NCI-H2107 treated with DMSO at 0.1 percent for 48 hours (cell line): ENCODE data around the gene TNFSF12.
"Not testable (repeated sequence)": the region's sequence is repeated elsewhere in the genome, so short reads cannot be mapped to it uniquely, and the experiment has no call there.

ENCODE experiments used
- DNase-seq: peaks from one replicate; lab custom pipeline; 2025; ENCODE audit not compliant: unreplicated experiment; lab: John Stamatoyannopoulos, UW

Gene TNFSF12

DNA sequence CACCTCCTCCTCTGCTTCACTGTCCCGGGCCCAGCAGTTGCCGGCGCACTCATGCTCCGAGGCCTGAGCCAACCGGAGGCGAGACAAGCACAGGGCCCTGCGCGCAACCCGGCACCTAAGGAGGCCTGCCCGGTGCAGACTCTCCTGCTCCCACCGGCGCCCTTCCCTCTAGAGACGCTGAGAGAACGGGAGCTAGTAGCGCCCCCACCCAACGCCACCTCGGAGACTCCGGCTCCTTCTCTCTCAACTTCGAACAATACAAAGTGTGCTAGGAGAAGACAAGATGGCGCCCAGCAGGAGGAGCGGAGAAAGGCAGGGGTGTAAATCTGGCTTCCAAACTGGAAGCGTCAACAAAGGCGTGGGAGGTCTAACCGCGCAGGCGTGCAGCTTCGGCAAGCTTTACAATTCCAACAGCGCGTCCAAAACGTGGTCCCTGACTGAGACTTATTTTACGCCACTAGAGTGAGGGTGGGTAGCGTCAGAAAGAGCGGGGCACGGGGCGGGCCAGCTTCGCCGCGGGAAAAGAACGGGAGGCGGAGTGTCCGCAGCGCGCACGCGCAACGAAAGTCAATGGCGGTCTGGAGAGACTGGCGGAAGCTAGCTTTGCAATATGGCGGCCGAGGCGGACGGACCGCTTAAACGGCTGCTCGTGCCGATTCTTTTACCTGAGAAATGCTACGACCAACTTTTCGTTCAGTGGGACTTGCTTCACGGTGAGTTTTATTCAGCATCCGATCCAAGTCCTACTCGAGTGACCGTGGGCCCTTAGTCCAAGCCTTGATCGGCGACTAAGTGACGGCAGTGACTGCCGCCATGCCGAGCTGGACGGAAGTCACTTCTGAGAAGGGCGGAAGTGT, 34.6 kb downstream of the TNFSF12 start, which contains the start of gene MPDU1:
TSS of gene MPDU1 (plus strand) at position 600 of the 857 bp plus-strand sequence. CDS start at position 611, 11 bp downstream.
- DNase-seq, result peak; percentile 72

DNA sequence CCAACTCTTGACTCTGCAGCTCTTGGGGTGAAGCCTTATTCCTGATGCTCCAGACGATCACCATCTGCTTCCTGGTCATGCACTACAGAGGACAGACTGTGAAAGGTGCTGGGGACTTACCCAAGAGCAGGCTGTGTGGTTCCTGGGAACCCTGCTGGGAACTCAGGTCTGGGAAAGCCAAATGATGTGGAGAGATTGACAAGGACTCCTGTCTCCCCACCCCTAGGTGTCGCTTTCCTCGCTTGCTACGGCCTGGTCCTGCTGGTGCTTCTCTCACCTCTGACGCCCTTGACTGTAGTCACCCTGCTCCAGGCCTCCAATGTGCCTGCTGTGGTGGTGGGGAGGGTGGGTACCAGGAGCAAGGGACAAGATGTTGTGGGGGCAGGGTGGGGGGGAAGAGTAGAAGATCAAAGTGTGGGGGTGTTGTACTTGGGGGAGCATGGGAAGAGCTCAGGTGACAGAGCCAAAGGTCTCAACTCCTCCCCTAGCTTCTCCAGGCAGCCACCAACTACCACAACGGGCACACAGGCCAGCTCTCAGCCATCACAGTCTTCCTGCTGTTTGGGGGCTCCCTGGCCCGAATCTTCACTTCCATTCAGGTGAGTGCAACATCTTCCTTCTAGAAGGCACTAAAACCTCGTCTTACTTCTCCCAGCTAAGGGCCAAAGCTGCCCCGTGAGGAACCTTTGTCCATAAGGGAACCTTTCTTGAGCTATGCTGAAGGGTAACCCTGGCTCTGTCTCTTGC, 38.0 kb downstream of the TNFSF12 start:
- peak; percentile 1 for DNase-seq

DNA sequence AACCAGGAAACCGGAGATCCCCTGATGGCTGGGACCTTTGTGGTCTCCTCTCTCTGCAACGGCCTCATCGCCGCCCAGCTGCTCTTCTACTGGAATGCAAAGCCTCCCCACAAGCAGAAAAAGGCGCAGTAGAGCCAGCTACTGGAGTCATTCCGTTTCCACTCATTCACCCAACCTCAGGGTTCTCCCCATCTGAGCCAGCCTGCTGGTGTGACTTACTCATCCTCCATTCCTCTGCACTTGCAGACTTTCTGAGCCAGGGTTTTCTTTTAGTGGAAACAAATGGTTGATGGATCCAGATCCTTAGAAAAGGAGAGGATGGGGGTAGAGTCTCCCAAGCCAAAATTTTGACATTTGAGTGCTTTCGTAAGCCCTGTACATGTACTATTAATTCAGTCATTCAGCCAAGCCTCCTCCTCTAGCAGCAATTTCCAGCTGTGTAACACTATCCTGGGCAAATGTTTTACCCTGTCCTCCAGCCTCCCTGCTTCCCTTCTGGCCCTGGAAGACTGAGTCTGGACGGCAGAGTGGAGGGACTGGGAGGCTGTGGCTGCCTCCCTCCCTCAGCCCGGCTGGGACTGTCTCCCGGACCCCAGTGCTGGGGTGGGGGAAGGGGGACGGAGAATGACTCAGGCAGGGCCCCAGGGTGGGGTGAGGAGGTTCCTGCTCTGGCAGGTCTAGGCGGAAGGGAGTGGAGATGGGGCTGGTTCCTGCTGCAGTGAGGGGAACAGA, 38.7 kb downstream of the TNFSF12 start:
- no peak for DNase-seq

DNA sequence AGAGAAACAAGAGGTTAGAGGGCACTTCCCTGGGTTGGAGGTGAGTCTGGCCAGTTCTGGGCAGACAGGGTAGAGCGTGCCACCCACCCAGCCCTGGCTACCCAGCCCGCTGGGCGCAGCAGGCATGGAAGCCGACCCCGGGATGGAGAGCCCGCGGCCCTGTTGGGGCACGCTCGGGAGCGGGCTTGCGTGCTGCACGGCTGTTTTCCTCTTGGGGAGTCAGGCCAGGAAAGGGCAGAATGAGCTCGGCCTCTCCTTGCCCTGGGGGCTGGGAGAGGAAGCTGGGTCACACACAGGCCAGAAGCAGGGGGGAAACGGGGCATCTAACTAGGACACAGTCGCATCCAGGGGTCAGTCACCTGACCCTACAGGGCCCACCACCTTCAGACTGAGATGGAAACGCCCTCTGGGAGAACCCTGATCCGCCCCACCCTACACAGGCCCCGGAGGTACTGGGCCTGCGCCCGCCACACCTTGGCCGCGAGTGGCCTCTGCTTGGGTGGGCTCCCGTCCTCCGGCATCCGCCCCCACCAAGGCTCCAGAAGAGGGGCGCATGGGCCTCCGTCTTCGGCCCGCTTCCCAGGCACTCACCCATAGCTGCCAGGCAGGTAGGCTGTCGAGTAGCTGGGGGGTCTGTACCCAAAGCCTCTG, 39.8 kb downstream of the TNFSF12 start:
- DNase-seq, result no peak

DNA sequence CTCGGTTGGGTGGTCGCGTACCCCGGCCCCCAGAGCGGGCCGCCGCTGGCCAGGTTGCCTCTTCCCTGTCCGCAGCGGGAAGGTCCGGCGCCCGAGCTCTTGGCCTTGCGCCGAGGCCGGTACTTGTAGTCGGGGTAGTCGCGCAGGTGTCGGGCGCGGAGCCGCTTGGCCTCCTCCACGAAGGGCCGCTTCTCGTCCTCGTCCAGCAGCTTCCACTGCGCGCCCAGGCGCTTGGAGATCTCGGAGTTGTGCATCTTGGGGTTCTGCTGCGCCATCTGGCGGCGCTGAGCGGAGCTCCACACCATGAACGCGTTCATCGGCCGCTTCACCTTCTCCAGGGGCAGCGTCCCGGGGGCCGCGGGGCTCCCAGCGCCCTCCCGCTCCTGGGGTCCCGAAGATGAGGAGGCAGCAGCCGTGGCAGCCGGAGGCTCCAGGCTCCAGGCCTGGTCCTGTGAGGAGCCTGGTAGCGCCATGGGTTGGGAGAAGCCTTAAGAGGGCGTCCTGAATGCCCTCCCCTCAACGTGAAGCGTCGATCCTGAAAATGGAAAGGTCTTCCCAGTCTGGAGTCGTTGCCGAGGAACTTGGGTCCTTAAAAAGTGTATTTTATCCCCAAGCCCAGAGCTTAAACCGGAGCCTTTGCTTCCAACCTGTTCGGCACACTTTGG, 40.5 kb downstream of the TNFSF12 start:
- no peak for DNase-seq

DNA sequence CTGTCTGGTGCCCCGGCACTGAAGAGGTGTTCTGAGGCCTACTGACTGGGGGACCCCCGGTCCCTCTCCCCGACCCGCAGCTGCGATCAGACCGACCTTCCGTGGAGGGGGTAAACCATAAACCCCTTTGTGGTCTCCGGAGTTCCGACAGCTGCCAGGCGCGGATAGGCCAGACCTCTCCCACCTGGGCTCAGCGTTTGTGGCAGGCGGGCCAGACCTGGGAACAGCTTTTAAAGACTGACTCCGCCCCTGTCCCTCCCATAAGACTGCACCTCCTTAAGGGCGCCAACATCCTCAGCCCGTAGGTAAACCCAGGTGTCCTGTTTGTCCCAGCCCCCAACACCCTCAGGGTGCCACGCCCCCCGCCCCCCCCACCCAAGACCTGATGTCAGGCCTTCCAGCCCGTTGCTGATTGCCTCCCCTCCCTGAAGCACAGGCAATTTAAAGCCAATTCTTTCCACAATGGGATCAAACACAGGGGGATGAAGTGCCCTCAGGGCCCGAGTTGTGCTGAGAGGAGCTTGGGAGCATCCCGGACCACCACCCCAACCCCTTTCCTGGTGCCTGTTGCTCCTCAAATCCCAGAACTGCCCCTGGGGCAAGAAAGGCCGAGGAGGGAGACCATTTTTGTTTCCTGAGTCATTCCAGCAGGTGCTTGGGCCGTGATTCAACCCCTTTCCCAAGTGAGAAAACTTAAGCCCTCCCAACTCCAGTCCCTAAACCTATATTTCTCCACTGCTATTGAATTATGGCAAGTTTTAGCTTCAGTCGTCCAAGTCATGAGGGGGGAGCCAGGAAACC, 41.2 kb downstream of the TNFSF12 start, which contains the start of gene SOX15:
TSS of gene SOX15 (minus strand) at position 204 of the 801 bp plus-strand sequence. CDS start 418 bp downstream, outside the sequence.
- no peak for DNase-seq

DNA sequence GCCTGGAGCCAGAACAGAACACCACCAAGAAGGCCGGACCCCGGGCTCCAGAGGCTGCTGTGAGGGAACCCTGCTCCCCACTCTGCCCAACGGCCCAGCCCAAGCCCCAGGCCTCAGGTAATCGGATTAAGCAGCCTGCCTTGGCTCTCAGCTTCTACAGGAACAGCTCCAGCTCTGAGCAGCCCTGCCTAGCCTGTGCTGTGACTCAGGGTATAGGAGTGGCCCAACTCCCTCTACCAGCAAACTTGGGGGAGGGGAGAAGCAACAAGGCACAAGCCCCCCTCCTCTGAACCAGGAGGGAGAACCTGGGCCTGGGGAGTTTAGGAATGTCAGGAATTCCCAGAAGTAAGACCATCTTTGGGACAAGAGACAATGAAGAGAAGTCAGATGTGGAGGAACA, 41.9 kb downstream of the TNFSF12 start:
- DNase-seq, result no peak

DNA sequence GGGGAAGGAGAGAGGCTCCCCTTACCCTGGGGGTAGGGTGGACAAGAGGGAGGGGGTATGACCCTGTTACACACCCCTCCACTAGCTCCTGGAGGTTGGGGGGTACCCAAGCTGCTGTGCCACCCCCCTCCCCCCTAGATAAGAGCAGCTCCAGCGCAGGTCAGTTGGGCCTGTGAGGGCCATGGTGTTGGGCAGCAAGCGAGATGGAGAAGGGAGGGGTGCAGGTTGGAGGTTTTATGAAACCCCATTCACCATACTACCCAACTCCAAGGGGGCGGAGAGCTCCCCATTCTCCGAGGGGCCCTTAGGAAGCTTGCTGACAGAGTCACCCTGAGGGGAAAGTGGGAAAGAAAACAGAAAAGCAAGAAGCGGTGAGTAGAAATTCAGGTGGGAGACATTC, 42.7 kb downstream of the TNFSF12 start:
- DNase-seq, result no peak

DNA sequence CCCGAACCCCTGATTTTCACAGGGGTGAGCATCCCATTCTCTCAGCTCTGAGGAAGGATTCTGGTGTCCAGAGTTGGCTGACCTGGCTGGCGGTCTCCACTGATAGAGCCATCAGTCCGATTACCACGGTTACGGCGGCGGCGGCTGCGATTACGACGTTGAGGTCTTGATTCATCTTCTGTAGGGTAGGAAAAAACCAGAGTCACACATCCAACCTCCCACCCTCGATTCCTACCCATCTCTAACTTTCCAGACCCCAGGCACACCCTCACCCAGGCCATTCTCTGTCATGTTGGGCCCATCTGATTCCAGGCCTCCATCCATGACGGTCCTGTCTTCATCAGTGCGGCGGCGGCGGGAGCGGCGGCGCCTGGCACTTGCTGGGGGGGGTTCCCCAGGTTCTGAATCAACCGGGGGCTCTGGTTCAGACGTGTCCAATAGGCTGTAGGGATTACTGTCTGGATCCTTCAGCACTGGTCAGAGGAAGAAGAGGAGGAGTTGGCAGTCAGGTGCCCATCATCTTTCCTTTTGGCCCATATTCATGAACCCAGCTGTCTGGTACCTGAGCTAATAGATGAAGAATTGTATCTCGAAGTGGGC, 43.7 kb downstream of the TNFSF12 start:
- no peak for DNase-seq

DNA sequence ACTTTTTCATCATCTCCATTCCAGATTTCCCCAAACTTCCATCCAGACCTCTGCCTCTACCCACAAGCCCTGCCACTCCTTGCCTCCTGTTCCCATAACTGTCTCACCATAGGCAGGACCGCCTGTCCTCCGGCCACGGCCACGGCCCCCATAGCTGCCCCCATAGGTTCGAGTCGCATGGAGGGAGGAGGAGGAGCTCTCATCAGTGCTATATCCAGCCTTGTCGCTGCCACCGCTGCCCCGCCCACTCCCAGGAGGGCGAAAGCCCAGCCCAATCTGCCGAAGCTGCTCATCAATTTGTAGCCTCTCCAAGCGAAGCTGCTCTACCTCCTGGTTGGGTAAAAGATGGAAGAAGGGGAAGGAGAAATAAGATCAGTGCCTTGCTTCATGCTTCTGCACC, 44.4 kb downstream of the TNFSF12 start:
- DNase-seq, result no peak

DNA sequence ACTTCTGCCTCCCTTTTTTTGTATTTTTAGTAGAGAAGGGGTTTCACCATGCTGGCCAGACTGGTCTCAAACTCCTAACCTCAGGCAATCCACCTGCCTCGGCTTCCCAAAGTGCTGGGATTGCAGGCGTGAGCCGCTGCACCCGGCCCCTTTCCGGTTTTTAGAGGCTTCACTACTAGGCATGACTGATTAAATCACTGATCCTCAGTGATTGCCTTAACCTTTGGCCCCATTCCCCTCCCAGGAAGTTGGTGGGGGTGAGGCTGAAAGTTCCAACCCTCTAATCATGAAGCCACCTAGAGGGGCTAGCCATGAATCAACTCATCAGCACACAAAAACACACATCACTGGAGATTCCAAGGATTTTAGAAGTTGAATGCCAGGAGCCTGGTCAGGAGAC, 48.7 kb downstream of the TNFSF12 start:
- not testable (repeated sequence) for DNase-seq

DNA sequence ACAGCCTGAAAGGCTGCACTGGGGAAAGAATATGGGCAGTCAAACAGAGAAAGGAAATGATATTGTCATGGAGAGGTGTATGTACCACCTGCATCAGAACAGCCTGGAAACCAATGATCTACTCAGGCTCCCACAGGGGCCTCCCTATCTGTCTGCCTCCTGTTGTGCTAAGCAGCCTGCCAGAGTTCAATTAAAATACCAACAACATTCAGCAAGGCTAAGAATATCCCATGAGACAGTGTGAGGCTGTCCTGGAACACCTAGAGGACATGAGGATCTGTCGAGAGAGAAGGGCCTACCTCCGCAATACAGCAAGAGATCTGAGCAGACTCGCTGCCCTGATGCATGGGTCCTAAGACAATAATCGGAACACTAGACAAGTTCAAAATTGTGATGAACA, 57.4 kb downstream of the TNFSF12 start:
- DNase-seq, result no peak
